Measurements from ENCODE around the gene LRP1. TPM values are rescaled to one million over a fixed set of nuclear protein-coding genes. Genes with fewer than 3 reads are reported as not detected.

Gene LRP1
- total RNA-seq, 4 donors from 2014 or later, result 128 to 312 (median 207) TPM

DNA sequence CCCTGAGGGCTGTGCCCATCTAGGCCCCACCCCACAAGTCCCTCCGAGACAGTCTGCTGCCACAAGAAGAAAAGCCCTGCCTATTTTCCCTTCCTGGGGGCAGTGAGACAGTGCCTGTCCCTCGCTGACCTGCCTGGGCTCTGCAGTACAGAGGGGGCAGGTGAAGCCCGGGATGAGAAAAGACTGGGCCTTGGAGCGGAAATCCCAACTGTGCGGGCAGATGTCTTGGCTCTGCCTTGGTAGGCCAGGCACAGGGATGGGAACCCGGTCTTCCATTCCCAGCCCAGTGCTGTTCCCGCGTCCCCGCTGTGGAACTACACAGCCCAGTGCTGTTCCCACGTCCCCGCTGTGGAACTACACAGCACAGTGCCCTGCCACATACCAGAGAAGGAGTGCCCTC is 75.5 kb downstream of the LRP1 start:
- DNase-seq, result no peak
- no peak overlapping the region for H3K4me3 ChIP-seq
- peaks cover 0 to 97% (median 0%) of the 10 kb centered on the region in 3 donors for H3K36me3 ChIP-seq
- H3K4me1 ChIP-seq, result no peaks in the 10 kb centered on the region
- no peak overlapping the region for H3K27ac ChIP-seq
- no peaks in the 10 kb centered on the region for H3K9me3 ChIP-seq
- TF ChIP-seq CTCF (IDR thresholded peaks at IDR 0.05) (no peak), POLR2A (IDR thresholded peaks at IDR 0.05) (no peak)
- H3K27me3 ChIP-seq, result no peaks in the 10 kb centered on the region

- H3K27ac ChIP-seq, result no peak overlapping the region
- H3K27me3 ChIP-seq, result no peaks in the 10 kb centered on the region
- DNase-seq, result no peak
- no peaks in the 10 kb centered on the region for H3K9me3 ChIP-seq
- H3K4me1 ChIP-seq, result no peaks in the 10 kb centered on the region
- H3K4me3 ChIP-seq, result no peak overlapping the region
- TF ChIP-seq POLR2A (IDR thresholded peaks at IDR 0.05) (no peak), CTCF (IDR thresholded peaks at IDR 0.05) (no peak)
- H3K36me3 ChIP-seq, result peaks cover 0 to 97% (median 0%) of the 10 kb centered on the region in 3 donors
These were observed 76.2 kb downstream of the LRP1 start for GRCh38 chr12:57204454-57204853.

- DNase-seq, result no peak
- H3K9me3 ChIP-seq, result no peaks in the 10 kb centered on the region
- TF ChIP-seq CTCF (IDR thresholded peaks at IDR 0.05) (no peak), POLR2A (IDR thresholded peaks at IDR 0.05) (no peak)
- no peaks in the 10 kb centered on the region for H3K27me3 ChIP-seq
- H3K27ac ChIP-seq, result no peak overlapping the region
- H3K4me3 ChIP-seq, result no peak overlapping the region
- peaks cover 0 to 97% (median 0%) of the 10 kb centered on the region in 3 donors for H3K36me3 ChIP-seq
- no peaks in the 10 kb centered on the region for H3K4me1 ChIP-seq
These were observed 76.9 kb downstream of the LRP1 start for GRCh38 chr12:57205186-57205585.

GRCh38 chr12:57205931-57206330 is 77.6 kb downstream of the LRP1 start:
- Histone ChIP-seq H3K27ac (no peak overlapping the region), H3K9me3 (no peaks in the 10 kb centered on the region), H3K4me3 (no peak overlapping the region), H3K27me3 (no peaks in the 10 kb centered on the region), H3K4me1 (no peaks in the 10 kb centered on the region), H3K36me3 (peaks cover 0 to 97% (median 0%) of the 10 kb centered on the region in 3 donors)
- no peak for DNase-seq
- TF ChIP-seq POLR2A (IDR thresholded peaks at IDR 0.05), result no peak
- TF ChIP-seq CTCF (IDR thresholded peaks at IDR 0.05), result no peak

- no peak overlapping the region for H3K27ac ChIP-seq
- H3K36me3 ChIP-seq, result peaks cover 0 to 96% (median 0%) of the 10 kb centered on the region in 3 donors
- DNase-seq, result no peak
- no peaks in the 10 kb centered on the region for H3K27me3 ChIP-seq
- no peaks in the 10 kb centered on the region for H3K4me1 ChIP-seq
- TF ChIP-seq POLR2A (IDR thresholded peaks at IDR 0.05) (no peak), CTCF (IDR thresholded peaks at IDR 0.05) (no peak)
- no peaks in the 10 kb centered on the region for H3K9me3 ChIP-seq
- no peak overlapping the region for H3K4me3 ChIP-seq
These were observed 79.7 kb downstream of the LRP1 start for GRCh38 chr12:57207731-57208630.

All from Peyer's patch (tissue), 4 donors.